Activated CD4-positive, alpha-beta T cell treated with anti-CD3 and anti-CD28 coated beads, Interleukin-2, amount 10 ng/mL, durations not matched to agents 7 days and 5 days (primary cell): ENCODE data around the gene CC2D1A. TPM values are rescaled to one million over a fixed set of nuclear protein-coding genes. Genes with fewer than 3 reads are reported as not detected.

Experiments
- CTCF ChIA-PET: fragments of 350-600 bp; sonication (Branson Sonifier 250); formaldehyde crosslinking; loops from one replicate; lab custom pipeline; 2021; ENCODE audit warnings: antibody characterized with exemption; lab: Charles Lee
- POLR2A ChIA-PET: fragments of 350-600 bp; sonication (Branson Sonifier 250); formaldehyde crosslinking; loops from one replicate; lab custom pipeline; 2021; ENCODE audit warnings: antibody characterized with exemption; lab: Charles Lee
- DNase-seq: peaks from one replicate; pipeline ENCODE4 v3.0.0-alpha.2; 2020
- H3K27ac Mint-ChIP-seq: one replicate; pipeline ENCODE4 v1.8.0; 2021; ENCODE audit warnings: mild to moderate bottlenecking, moderate library complexity, mixed read lengths
- H3K27me3 Mint-ChIP-seq: one replicate; pipeline ENCODE4 v1.8.0; 2021; ENCODE audit warnings: mixed read lengths
- H3K36me3 Mint-ChIP-seq: one replicate; pipeline ENCODE4 v1.8.0; 2021; ENCODE audit warnings: low read depth, mixed read lengths
- H3K4me1 Mint-ChIP-seq: one replicate; pipeline ENCODE4 v1.8.0; 2021; ENCODE audit warnings: mixed read lengths
- H3K4me3 Mint-ChIP-seq: one replicate; pipeline ENCODE4 v1.8.0; 2021; ENCODE audit warnings: mild to moderate bottlenecking, moderate library complexity, mixed read lengths
- H3K9me3 Mint-ChIP-seq: one replicate; pipeline ENCODE4 v1.8.0; 2021; ENCODE audit warnings: mixed read lengths
- total RNA-seq, 2 experiments: library from RNA; stranded (reverse); gene quantifications; one replicate each; pipeline ENCODE4 v1.2.3, GENCODE V29; 2021

The CC2D1A gene
- total RNA-seq, 2 experiments from 2014 or later: 36.5 to 39.3 TPM

DNA sequence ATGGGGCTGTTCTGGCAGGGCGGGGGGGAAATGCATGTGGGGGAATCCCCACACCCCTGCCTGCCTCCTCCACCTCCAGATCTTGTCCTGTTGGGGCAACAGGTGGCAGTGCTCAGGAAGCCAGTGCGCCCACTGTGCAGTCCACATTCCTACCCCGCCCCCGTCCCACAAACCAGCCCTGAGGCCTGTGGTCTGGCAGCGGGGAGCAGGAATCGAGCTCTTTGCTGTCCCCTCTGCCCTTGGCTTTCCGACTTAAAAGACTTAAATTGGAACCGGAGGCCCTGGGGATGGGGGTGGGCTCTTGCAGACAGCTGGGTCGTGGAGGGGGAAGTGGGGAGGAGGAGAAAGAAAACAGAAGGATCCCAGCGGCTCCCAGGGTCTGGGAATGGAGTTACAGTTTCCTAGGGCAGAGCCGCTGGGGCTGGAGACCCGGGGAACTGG is 24.7 kb upstream of the CC2D1A start:
- Mint-ChIP-seq H3K27me3 (no peaks in the 10 kb centered on the region), H3K9me3 (no peaks in the 10 kb centered on the region), H3K4me1 (peaks cover 44% of the 10 kb centered on the region), H3K4me3 (no peak overlapping the region), H3K36me3 (no peaks in the 10 kb centered on the region), H3K27ac (peak overlapping the region; percentile 76)
- POLR2A ChIA-PET: no interaction called here
- no peak for DNase-seq
- CTCF ChIA-PET: interaction anchor here (0.6 to 8.2 kb wide), 24 partner anchors 9 to 467 kb away, joined by 3 to 67 read pairs (median 4); partner anchors contain the start of genes ASF1B, MISP3 and RFX1

DNA sequence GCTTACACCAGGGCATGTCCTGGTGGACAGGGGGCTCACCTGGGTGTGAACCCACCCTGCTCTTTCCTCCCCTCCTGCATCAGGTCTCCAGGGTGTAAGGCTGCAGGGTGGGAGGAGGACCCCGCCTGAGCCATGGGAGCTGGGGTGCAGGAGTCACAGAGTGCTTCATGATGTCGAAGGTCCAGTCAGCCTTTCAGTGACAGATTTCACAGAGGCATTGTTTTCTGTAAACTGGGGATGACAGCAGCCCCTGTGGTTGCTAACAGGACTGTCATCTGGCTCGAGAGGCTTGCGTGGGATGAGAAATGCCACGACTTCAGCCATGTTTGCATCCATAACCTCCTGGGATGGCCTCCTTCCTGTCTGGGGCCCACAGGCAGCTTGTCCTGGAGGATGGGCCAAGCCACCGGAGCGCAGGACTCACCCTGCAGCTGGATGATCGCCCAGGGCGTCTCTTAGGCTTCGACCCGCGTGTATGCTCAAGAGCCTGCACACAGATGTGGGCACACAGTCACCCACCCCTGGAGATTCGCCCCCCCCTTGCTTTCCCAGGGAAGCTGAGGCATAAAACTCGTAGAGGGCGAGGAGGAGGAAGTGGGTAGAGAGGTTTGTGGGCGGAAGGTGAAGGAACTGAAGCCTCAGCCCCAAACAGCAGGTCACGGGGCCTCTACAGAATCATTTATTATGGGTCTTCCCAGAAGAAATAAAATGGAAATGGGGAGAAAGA is 24.1 kb upstream of the CC2D1A start:
- peaks cover 45% of the 10 kb centered on the region for H3K4me1 Mint-ChIP-seq
- H3K9me3 Mint-ChIP-seq: no peaks in the 10 kb centered on the region
- H3K27ac Mint-ChIP-seq: peak overlapping the region; percentile 71
- H3K4me3 Mint-ChIP-seq: peak overlapping the region; percentile 43
- CTCF ChIA-PET: interaction anchor here (0.6 to 8.2 kb wide), 18 partner anchors 9 to 466 kb away, joined by 3 to 67 read pairs (median 4); partner anchors contain the start of genes ASF1B, IL27RA, MISP3 and RFX1
- POLR2A ChIA-PET: no interaction called here
- DNase-seq: peak; percentile 55
- H3K27me3 Mint-ChIP-seq: no peaks in the 10 kb centered on the region
- H3K36me3 Mint-ChIP-seq: no peaks in the 10 kb centered on the region

DNA sequence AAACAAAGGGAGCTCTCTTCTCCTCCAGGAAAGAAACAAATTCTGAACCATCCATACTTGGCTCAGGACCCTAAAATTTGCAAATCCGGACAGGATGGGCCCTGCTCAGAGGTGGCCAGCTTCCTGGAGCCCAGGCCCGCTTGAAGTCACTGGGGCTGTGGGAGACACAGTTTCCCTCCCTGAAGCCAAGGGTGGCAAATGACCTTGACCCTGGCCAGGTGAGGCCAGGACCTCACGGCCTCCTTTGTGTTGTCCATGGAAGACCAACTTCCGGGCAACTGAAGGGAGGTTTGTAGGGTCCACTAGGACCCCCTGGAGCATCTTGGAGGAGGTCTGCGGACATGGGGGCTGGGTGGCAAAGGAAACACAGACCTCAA is 23.6 kb upstream of the CC2D1A start:
- Mint-ChIP-seq H3K9me3 (no peaks in the 10 kb centered on the region), H3K27ac (peak overlapping the region; percentile 71), H3K4me3 (peak overlapping the region; percentile 43)

DNA sequence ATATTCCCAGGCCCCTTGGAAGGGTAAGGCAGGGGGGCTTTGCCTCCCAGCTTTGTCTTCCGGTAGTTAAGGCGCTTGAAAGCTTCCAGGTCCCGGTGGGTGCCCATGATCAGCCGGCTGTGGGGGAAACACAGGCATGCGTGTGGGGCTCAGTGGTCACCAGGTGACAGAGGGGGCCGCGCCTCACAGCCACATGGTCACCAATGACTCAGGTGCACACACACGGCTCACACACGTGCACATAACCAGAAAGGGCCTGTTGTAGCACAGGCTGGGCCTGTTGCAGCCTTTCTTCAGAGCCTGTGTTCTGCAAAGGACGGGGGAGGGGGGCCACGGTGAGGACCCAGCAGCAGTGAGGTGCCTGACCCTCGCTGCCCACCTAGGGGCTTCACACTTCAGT is 23.2 kb upstream of the CC2D1A start:
- peaks cover 51% of the 10 kb centered on the region for H3K4me1 Mint-ChIP-seq
- no peaks in the 10 kb centered on the region for H3K36me3 Mint-ChIP-seq
- no peaks in the 10 kb centered on the region for H3K9me3 Mint-ChIP-seq
- peak overlapping the region; percentile 75 for H3K27ac Mint-ChIP-seq
- CTCF ChIA-PET: interaction anchor here (0.6 to 8.2 kb wide), 7 partner anchors 149 to 254 kb away, joined by 3 to 67 read pairs (median 5); partner anchors contain the start of genes ASF1B, IL27RA and MISP3
- POLR2A ChIA-PET: interaction anchor here (0.5 kb wide), 1 partner anchor 240 kb away, joined by 3 read pairs; no protein-coding TSS in a partner anchor
- DNase-seq: no peak
- H3K27me3 Mint-ChIP-seq: no peaks in the 10 kb centered on the region
- H3K4me3 Mint-ChIP-seq: no peak overlapping the region

More for the DNA sequence above, 23.6 kb upstream of the CC2D1A start:
- Mint-ChIP-seq H3K36me3 (no peaks in the 10 kb centered on the region), H3K4me1 (peaks cover 50% of the 10 kb centered on the region), H3K27me3 (no peaks in the 10 kb centered on the region)
- POLR2A ChIA-PET: no interaction called here
- DNase-seq: no peak
- CTCF ChIA-PET: interaction anchor here (0.6 to 8.2 kb wide), 11 partner anchors 8 to 466 kb away, joined by 3 to 67 read pairs (median 4); partner anchors contain the start of genes ASF1B, IL27RA and MISP3

DNA sequence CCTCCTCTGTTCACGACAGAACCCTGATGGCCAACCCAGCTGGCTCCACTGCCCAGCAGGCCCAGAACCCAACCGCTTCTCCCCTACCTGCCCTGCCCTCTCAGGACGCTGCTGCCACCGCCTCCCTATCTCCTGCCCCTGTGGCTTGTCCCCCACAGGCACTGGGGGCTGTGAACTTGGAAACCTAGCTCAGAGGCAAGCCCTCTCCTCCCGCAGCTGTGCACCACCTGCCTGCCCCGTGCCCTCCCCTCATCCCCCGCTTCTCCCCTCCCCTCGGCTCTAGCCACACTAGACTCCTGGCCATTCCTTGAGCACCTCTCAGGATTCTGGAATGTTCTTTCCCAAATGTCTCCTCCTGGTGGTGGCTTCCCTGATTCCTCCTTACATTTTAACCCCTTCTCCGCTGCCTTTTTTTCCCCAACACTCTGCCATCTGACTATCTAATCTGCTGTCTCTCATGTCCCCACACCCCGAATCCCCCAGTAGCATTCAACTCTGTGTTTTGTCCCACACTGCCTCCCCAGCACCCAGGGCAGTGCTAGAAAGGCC is 22.4 kb upstream of the CC2D1A start:
- Mint-ChIP-seq H3K4me3 (no peak overlapping the region), H3K4me1 (peaks cover 51% of the 10 kb centered on the region), H3K9me3 (no peaks in the 10 kb centered on the region), H3K27me3 (no peaks in the 10 kb centered on the region), H3K27ac (peak overlapping the region; percentile 54), H3K36me3 (no peaks in the 10 kb centered on the region)
- POLR2A ChIA-PET: no interaction called here
- no peak for DNase-seq
- CTCF ChIA-PET: interaction anchor here (0.6 to 8.2 kb wide), 5 partner anchors 17 to 188 kb away, joined by 3 to 67 read pairs (median 5); partner anchors contain the start of genes IL27RA and MISP3

DNA sequence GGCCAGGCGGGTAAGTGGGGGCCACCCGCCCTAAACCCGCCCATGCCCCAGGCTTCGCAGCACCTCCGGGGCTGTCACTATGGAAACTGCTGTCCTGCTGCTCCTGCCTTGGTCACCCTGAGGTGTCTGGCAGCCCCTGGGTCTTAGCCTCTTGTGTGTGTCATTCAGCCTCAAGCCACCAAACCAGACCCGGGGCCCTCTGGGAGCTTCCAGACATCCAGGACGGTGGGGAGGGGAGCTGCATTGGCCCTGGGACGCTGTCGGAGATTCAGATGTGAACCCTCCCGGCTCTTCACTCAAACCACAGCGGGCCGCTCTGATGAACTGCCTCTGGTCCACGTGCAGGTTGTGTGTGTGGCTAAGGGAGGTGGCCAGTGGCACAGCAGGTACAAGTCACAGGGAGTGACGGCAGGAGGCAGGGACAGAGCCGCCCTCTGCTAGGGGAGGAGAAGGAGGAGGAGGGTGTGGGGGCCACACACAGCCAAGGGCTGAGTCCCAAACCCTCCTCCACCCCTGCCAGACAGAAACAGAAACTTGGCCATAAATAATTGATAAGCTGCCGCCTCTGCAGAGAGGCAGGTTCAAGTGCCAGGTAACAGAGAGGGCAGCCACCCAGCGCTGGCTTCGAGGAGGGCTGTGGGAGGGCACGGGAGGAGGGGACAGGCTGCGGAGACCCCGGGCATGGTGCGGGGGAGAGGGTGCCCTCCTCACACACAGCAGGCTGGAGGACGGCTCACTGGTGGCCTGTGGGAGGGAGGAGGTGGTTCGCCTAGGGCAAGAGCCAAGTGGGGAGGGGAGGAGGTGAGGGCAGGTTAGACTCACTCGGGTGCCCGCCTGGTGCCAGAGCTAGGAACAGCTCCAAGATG is 21.0 kb upstream of the CC2D1A start:
- Mint-ChIP-seq H3K27me3 (no peaks in the 10 kb centered on the region), H3K9me3 (no peaks in the 10 kb centered on the region), H3K27ac (peak overlapping the region; percentile 46), H3K4me3 (no peak overlapping the region), H3K36me3 (no peaks in the 10 kb centered on the region), H3K4me1 (peaks cover 49% of the 10 kb centered on the region)
- DNase-seq: no peak
- ChIA-PET CTCF (interaction anchor here (0.6 to 2.1 kb wide), 7 partner anchors 13 to 251 kb away, joined by 3 to 7 read pairs (median 3); partner anchors contain the start of genes ASF1B and MISP3), POLR2A (no interaction called here)

DNA sequence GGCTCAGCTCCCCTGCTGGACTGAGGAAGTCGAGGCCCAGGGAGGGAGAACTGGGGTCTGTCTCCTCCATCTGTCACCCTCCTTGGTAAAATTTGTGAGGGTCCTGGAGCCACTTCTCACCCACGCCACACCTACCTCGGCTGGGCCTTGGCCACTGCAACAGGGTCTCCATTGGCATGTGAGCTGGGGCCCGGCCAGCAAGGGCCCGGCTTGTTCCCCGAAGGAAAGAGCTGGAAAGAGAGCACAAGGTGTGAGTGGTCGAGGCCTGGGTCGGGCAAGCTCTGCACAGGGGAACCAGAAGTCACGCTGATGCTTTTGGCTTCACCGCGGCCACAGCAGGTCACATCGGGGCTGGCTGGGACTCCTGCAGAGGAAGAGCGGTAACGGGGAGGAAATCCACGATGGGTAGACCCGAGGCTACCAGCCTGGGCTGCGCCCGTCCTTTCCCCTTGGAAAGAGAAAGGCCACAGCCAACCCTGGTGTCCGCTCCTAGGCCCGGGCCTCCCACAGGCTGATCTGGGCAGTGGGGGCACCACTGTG is 20.1 kb upstream of the CC2D1A start:
- Mint-ChIP-seq H3K27ac (no peak overlapping the region), H3K36me3 (no peaks in the 10 kb centered on the region), H3K4me3 (no peak overlapping the region), H3K4me1 (peaks cover 39% of the 10 kb centered on the region), H3K9me3 (no peaks in the 10 kb centered on the region), H3K27me3 (no peaks in the 10 kb centered on the region)
- ChIA-PET POLR2A (no interaction called here), CTCF (interaction anchor here (0.6 to 2.1 kb wide), 6 partner anchors 24 to 462 kb away, joined by 3 to 7 read pairs (median 4); partner anchors contain the start of genes ASF1B and MISP3)
- DNase-seq: no peak

DNA sequence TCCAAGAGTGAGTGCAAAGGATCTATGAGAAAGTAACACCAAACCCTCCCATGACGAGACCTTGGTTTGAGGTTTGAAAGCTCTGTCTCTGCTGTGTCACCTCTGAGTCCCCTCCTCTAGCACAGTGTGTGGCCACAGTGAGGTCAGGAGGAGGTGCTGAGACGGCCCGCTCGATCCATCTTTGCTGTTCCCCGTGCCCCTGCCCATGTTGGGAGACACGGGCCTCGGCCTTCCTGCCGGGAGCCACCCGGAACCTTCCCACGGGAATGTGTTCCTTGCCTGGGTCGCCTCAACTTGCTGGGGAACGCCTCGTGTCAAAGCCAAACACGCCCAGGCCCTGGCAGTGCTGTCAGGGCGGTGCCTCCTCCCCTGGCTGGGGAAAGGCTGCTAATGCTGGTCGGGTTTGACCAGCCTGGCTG is 19.0 kb upstream of the CC2D1A start:
- Mint-ChIP-seq H3K4me3 (no peak overlapping the region), H3K27ac (no peak overlapping the region), H3K36me3 (no peaks in the 10 kb centered on the region), H3K4me1 (peaks cover 28% of the 10 kb centered on the region), H3K27me3 (no peaks in the 10 kb centered on the region), H3K9me3 (no peaks in the 10 kb centered on the region)
- POLR2A ChIA-PET: no interaction called here
- CTCF ChIA-PET: interaction anchor here (0.6 to 2.1 kb wide), 8 partner anchors 12 to 461 kb away, joined by 3 to 10 read pairs (median 4); partner anchors contain the start of gene MISP3
- DNase-seq: no peak

DNA sequence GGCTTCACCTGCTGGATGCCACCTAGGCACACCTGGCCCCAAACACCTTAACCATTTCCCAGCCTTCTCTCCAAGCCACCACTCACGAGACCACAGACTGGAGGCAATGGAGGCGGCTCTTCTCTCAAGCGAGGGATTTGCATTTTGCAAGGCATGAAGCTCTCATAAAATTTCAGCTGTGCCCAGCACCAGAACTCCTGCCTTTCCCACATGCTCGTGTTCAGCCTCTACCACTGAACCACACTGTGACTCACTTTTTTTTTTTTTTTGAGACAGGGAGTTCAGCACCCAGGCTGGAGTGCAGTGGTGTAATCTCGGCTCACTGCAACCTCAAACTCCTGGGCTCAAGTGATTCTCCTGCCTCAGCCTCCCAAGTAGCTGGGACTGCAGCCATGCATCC is 18.5 kb upstream of the CC2D1A start:
- DNase-seq: no peak
- Mint-ChIP-seq H3K4me3 (no peak overlapping the region), H3K36me3 (no peaks in the 10 kb centered on the region), H3K27ac (peak overlapping the region; percentile 25), H3K27me3 (no peaks in the 10 kb centered on the region), H3K9me3 (no peaks in the 10 kb centered on the region), H3K4me1 (peaks cover 23% of the 10 kb centered on the region)
- ChIA-PET CTCF (interaction anchor here (0.6 to 2.1 kb wide), 6 partner anchors 11 to 250 kb away, joined by 3 to 10 read pairs (median 5); partner anchors contain the start of gene MISP3), POLR2A (no interaction called here)

DNA sequence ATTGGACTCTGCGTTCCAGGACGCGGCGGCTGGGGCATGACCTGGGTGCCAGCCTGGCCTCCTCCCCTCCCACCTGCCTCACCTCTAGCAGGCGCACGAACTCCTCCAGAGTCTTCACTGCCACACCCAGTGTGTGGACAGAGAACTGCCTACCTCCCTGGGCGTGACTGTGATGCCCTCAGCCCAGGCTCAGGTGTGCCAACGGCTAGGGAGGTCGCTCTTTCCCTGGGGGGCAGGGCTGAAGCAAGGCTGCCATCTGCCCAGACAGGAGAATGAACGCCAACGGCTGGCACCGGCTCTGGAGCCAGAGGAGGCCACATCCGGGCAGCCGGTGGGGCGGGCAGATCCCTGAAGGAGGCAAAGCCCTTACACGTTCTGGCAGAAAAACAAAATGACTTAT is 17.7 kb upstream of the CC2D1A start:
- Mint-ChIP-seq H3K4me1 (peaks cover 17% of the 10 kb centered on the region), H3K27me3 (no peaks in the 10 kb centered on the region), H3K9me3 (no peaks in the 10 kb centered on the region), H3K4me3 (no peak overlapping the region), H3K36me3 (no peaks in the 10 kb centered on the region), H3K27ac (no peak overlapping the region)
- no peak for DNase-seq
- CTCF ChIA-PET: interaction anchor here (0.6 to 1.1 kb wide), 3 partner anchors 81 to 249 kb away, joined by 4 to 6 read pairs (median 4); no protein-coding TSS in a partner anchor
- POLR2A ChIA-PET: interaction anchor here (0.6 kb wide), 1 partner anchor 570 kb away, joined by 8 read pairs; no protein-coding TSS in a partner anchor

DNA sequence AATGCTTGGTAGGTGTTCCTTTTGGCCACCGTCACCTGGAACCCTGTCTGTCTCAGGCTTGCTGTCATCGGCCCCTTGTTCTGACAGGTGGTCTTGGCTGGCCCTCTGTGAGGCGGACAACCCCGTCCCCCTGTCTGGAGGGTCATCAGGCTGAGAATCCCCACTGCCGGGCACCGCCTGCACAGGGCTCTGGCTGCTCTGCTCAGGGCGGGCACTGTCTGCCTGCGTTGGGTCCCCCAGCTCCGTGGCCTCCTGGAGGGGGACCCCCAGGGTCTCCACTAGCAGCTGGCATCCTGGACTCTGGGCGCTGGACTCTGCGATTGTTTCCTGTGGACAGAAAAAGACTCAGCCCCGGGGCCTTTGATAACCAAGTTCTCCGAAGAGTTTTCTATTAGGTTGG is 15.9 kb upstream of the CC2D1A start:
- Mint-ChIP-seq H3K4me3 (no peak overlapping the region), H3K27ac (no peak overlapping the region), H3K27me3 (no peaks in the 10 kb centered on the region), H3K4me1 (peaks cover 7% of the 10 kb centered on the region), H3K9me3 (no peaks in the 10 kb centered on the region), H3K36me3 (no peaks in the 10 kb centered on the region)
- CTCF ChIA-PET: interaction anchor here (1.4 to 1.8 kb wide), 2 partner anchors 8 to 142 kb away, joined by 3 to 4 read pairs; partner anchors contain the start of gene IL27RA
- no peak for DNase-seq
- POLR2A ChIA-PET: no interaction called here
